HL-60/S4 treated with retinoic acid at 250 ng/mL for 4 days and 3 days (cell line): ENCODE measurements around the gene FBXL7.

Experiments used
- in situ Hi-C: fragments of 300-500 bp; cut with MboI; formaldehyde crosslinking; loops from 2 replicates; pipeline ENCODE4 v1.7.0; 2022; ENCODE audit warnings: low sequenced_read_pairs

Gene FBXL7

DNA sequence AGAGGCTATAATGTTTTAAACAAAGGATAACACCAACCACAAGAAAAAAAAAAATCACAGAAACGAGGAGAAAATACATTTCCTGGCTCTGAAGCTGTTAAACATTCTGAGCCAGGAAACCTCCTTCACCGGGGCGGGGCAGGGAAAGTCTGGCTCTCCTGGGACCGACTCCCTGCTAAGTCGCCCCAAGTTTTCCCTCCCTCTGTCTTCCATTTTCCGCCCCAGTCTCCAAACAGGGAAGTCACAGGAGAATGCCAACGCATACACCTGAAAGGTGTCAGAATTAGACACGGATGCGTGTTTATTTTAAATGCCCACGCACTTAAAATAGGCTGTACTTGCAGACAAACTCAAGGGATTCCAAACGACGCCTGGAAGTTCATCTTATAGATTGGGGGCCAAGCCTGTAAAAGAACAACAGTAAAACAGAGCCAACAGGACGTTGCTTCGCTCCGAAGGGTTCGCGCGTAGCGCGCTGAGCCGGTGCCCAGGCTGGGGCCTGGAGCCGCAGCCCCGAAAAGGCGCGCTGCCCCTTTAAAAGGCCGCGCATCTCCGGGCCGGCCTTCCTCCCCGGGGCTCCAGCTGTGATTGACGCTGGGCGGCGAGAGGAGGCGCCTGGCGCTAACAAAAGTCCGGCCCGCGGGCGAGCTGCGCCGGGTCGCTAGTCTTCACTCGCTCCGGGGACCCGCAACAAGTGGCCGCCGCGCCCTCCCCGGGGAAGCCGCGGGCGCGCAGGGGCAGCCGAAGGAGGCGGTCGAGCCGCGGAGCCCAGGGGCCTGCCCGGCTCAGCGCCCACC, at the start of gene FBXL7:
Gene FBXL7 (plus strand): TSS at position 653 of the 797 bp plus-strand sequence.
- in situ Hi-C loops: no loop called here

DNA sequence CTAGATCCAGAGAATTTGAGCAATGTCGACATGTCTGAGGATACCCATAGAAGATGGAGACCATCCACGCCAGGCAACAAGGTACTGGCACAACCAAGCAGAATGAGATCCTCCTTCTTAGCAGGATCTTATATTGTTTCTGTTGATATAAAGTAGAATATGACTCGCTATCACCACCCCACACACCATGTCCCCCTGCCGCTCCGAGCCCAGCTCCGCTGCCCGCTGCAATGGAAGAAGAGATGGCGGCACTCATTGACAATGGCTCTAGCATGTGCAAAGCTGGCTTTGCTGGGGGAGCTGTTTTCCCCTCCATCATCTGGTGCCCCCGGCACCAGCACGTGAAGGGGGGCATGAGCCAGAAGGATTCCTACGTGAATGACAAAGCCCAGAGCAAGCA, 49.5 kb upstream of the FBXL7 start:
- in situ Hi-C loops: no loop called here

DNA sequence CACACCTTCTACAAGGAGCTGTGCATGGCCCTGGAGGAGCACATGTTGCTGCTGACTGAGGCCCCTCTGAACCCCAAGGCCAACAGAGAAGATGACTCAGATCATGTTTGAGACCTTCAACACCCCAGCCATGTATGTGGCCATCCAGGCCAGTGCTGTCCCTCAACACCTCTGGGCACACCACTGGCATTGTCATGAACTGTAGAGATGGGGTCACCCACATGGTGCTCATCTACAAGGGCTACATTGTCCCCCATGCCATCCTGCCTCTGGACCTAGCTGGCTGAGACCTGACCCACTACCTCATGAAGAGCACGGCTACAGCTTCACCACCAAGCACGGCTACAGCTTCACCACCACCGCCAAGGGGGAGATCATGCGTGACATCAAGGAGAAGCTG, 49.0 kb upstream of the FBXL7 start:
- in situ Hi-C loops: no loop called here

DNA sequence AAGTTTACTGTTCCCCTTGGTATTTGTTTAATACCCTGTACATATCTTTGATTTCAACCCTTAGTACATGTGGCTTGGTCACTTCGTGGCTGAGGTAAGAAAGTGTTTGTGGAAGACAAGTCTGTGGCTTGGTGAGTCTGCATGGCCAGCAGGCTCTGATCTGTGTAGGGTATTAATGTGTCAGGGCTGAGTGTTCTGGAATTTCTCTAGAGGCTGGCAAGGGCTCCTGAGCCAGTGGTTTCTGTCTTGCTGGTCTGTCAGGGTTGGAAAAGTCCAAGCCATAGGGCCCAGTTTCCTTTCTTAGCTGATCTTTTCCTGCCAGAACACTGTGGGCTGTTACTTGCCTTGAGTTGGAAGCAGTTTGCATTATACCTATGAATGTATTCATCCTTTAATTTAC, 48.0 kb upstream of the FBXL7 start:
- in situ Hi-C loops: no loop called here

DNA sequence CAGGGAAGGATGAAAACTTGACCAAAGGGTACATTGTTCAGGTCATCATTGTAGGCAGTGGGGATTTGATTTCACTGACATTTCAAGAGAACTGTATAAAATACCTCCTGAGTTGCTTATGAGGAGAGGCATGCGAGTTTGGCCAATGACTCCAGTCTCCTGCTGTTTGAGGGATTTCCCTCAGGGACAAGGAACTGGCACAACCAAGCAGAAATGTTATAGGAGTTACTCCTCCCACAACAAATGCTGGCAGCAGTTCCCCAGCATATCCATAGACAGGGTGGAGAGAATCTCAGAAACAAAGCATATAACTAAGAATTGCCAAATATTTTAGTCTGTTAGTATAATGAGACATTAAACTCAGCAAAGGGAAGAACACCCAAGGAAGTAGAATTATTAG, 47.2 kb upstream of the FBXL7 start:
- in situ Hi-C loops: no loop called here

DNA sequence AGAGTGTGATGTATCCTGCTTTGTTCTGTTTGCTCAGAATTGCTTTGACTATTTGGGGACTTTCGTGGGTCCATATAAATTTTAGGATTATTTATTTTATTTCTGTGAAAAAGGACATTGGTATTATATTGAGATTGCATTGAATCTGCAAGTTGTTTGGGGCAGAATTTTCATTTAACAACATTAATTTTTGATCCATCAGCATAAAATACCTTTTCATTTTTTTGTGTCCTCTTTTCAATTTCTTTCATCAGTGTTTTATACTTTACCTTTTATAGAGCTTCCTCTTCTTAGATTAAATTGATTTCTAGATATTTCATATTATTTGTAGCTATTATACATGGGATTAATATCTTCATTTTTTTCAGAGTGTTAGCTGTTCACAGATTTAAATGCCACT, 40.8 kb upstream of the FBXL7 start:
- in situ Hi-C loops: no loop called here

DNA sequence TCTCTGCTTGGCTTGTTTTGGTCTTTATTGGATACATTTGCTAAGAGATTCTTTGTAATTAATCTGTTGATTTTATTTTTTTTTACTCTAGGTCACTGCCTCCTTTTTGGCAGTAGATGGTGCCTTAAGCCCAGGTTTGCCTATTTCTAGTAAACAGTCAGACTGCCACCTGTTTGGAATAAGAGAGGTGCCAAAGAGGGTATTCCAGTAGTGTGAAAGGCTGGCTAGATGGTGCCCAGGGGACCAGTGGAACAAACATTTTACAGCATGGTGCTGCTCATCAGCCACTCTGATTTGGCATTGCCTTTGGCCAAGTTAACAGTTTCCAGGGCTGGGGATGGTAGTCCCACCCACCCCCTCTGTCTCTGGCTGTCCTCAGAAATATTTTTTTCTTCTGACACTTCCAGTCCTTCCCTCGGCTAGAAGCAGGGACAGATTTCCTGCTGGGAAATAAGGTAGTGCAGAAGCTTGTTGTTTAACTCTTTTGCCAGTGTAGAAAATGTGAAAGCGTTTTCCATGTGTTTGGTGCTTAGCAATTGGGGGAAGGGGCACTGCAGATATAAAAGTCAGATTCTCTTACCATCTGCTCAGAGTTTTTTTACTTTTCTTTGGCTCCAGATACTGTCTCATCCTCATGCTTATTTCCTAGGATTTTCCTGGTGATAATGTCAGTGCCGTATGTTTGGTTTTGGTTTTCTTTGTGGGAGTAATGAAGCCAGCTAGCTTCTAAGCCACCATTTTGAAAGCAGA, 36.6 kb upstream of the FBXL7 start:
- in situ Hi-C loops: no loop called here

DNA sequence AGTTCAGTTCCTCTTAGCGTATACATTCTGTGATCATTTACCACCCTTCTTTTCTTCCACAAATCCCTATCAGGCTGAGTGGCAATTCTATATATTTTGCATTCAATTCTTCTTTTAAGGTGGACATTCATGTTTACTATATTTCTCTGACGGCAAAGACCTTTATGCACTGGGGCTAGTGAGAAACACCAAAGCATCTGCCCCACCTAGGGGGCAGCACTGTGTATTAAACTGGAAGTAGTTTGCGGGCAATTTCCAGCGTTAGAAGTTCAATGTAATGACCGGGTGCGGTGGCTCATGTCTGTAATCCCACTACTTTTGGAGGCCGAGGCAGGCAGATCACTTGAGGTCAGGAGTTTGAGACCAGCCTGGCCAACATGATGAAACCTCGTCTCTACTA, 27.9 kb upstream of the FBXL7 start:
- in situ Hi-C loops: no loop called here

DNA sequence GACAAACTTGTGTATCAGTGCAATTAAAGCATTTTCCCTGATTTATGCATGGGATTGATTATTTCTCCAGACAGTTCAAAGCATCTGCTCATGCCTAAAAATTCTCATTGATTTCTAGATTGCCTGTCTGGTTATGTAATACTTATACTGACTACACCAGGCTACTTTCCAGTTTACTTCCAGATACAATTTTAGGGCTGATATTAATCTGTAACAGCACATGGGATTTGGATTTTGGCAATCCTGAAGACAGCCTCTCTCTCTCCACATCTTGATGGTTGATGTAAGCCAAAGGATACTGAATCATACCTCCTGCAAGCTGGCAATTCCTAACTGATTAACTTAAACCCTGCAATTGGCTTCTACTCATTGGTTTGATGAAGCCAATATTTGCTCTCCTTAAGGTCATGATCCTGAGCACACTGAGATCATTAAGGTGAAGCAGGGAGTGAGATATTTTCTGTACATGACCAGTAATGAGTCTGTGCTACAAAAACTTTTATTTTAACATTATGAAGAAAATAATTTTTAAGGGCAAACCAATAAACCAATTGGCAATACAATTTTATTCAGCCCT, 25.7 kb upstream of the FBXL7 start:
- in situ Hi-C loops: no loop called here

DNA sequence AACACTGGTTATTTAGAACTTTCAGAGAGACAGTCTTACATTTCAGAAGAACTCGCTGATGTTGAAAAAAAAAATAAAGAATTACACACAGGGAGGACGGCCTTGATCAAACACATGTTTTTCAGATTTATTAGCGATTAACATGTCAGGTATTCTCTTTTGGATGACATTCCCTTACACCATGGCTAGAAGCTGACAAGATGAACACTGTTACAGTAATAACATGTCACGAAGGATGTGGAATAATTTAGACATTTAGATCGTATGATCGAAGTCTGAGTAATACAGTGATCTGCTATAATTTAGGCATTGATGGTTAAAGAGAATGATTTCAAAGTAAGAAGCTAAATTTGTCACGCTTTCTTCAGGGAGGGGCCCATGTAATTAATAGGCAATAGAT, 24.6 kb upstream of the FBXL7 start:
- in situ Hi-C loops: no loop called here

DNA sequence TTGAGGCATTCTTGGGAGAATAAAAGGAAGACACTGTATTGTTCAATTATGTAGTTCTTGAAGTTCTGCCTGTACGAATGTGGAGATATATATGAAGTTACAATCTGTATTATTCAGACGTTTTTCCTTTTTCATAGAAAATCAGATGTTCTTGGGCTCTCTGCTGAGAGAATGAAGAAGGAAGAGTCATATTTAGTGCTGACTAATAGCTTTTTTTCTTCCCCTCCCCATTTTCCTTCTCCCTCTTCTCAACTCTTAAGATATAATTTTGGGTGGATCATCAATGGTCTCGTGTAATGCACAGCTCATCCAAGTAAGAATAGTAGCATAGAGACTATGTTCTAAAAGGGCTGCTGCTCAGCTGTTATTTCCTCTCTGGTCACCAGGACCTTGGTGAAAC, 23.0 kb upstream of the FBXL7 start:
- in situ Hi-C loops: no loop called here

DNA sequence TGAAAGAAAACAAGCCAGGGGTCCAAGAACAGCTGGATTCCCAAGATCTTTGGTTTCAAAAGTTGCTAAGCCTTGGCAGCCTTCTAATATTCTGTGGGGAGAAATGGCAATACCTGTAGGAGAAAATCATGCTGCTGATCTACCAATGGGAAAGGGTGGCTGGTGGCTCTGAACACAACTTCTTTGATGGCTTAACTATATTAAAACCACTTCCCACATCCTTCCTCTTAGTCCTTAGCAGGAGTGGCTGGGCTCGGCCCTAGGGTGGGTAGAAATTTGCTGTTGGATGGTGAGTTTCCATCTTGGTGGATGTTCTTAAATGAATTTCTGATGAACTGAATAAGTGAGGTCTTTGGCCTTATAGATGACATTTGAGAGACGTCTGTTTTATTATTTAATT, 19.5 kb upstream of the FBXL7 start:
- in situ Hi-C loops: no loop called here

DNA sequence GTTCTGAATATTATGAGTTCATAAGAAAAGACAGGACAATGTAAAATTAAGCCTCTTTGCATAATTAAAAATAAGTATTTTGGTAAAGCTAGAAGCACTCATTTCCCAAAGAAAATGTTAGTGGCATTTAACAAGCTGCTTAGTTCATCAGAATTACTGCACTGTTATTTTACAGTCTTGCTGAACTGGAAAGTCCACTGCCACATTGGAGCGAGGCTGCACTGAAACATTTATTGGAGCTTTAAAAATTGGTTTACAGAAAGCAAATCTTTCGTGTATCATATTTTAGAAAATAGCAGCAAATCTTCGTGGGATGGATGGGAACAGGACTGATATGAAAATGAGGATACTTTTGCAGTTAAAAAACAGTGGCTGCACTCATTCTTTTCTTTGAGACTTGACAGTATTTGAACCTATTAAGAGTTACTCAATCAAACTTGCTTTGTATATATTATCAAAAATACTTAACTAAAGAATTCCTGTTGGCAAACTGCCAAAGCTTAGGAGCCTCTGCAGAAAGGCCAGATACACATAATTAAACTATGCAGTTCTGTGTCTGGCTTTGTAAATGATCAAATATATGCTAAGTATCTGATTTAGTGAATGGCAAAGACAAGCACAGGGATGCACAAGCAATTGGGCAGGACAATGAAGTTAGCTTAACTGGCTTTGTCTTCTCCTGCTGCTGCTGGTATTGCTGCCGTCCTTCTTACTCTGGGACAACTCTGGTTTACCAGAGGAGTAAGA, 16.5 kb upstream of the FBXL7 start:
- in situ Hi-C loops: no loop called here

DNA sequence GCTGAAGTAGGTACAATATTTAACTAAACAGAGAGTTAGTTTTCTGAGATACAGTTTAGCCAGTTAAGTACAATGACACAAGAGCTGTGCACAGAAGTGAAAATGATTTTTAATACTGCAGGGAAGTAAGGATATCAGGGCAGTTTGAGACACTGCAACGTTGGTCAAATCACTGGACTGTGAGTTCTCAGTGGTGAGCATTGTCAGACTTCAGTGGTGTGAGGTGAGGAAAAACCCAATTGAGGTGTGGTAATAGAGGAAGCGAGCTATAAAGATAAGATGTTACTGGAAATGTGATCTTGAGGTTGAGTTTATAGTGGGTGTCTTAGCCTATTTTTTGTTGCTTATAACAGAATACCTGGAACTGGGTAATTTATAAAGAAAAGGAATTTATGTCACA, 12.8 kb upstream of the FBXL7 start:
- in situ Hi-C loops: no loop called here

DNA sequence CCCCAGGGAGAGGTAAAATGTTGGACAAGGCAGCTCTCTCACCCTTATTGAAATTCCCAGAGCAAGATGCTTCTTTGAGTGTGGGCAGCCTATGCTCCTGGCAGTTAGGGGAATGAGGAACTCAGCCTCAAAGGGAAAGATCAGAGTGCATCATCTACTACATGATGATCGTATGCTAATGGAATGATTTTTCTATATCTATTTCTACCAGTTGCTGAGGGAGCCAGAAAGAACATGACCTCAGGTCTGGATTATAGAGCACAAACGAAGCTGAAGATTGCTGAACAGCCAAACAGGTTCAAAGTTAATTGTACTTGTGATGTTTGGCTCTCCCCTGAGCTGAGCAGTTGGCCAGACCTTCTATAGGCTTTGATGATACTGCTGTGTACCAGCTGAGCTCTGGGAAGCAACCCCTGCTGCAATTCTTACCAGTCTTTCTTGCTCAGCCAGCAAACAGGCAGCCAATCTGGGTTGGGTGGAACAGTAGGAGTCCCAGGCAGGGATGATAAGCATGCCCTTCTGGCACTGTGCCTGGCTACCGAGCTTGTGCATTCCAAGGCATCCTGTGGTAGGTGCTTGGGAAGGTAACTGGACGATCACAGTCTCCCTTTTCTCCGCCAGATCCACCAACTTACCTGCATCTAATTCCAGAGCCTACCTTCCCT, 10.3 kb upstream of the FBXL7 start:
- in situ Hi-C loops: no loop called here

DNA sequence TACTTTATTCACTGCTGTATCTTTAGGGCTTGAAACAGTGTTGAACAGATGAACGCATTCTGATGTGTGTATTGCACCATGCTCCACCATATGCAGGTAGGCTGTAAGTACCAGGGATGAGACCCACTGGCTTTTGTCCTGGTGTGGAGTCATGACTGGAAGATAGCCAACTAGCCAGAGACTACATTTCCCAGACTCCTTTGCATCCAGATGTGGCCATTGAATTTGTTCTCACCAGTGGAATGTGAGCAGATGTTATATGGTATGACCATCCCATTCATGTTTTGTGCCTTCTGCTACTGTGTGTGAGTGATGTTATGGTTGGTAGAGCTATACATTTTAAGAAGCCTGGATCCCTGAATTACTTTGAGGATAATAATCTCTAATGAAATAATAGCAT, 7.4 kb upstream of the FBXL7 start:
- in situ Hi-C loops: no loop called here

DNA sequence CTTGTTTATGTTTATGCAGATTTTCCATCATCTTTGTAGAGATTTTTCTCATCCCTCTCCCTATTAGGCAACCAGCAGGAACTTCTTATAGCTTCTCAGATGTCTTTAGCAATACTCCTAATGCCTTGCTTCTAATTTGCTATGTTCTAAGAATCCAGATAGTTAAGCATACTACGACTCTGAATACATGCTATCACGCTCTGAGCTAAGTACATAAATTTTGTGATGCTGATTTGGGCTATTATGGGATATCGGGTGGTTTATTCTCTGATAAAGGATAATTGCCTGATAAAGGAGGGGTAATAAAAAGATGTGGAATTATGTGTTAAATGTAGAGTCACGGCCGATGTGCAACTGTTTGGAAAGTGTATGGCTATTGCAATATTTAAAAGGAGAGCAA, 6.5 kb upstream of the FBXL7 start:
- in situ Hi-C loops: no loop called here

DNA sequence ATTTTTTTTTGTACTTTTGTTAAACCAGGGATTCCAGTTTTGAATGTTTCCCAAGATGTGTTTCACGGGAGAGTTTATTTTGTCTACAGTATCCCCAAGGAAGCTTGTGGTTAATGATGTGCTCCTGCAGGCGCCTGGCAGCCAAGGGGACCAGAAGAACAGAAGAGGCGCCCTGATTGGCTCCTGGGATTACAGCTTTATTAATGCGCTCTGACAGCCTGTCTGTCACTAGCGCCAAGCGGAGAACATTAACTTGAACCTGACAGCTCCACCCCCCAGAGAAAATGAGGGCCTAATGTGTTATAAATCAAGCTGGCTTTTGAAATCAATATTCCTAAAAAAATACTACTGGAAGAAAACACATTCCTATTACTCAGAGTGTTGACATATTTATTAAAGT, 5.0 kb upstream of the FBXL7 start:
- in situ Hi-C loops: no loop called here

DNA sequence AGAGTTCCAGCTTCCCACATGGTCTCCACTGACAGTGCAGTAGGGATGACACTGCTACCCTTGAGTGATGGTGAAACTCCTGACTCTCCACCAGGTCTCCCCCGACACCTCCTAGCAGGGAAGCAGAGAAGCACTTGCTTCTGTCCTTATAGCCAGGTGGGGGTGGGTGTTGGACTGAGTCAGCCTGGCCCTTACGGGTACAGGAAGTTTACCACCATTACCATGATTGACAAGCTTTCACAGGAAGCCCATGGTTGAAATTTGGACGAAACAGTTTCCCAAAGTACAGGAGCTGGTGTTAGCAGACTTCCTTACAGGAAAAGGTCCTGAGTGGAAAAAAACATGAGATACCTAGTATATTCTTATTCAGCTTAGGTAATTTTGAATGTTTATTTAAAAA, 3.1 kb upstream of the FBXL7 start:
- in situ Hi-C loops: no loop called here

DNA sequence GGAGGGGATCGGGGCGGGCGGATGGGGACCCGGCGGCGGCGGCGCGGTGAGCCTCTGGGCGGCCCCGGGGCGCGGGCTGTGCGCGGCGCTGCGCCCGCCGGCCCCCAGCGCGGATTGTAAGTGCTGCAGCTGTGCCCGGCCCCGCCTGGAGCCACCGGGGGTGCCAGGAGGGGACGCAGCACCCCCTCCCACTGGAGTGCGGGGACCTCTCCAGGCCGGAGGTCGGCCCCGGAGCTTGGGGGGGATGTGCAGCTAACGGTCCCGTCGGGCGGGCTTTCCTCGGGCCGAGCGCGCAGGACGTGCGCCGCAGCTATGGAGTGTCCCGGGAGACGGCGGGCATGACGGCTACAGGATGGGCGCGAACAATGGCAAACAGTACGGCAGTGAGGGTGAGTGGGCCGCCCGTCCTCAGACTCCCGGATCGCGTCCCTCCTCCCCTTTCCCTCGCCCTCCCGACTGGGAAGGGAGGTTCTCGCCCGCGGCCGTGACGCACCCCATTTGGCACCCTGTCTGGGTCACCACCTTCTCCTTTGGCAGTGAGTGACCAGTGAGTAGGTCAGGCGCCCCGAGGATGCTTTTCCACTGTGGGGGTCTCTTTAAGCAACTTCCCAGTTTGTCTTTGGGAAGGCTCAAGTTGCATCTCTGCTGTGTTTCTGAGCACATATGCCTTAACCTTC, 483 bp downstream of the FBXL7 start:
- in situ Hi-C loops: no loop called here
